Gastrocnemius medialis (tissue), 4 donors: ENCODE results near the gene SARS1.

Experiments used
- CTCF ChIP-seq, 5 experiments: fragments of 450-650 bp in 3 of 5; fragments of 200-600 bp in 2 of 5; sonication (generic) in 2 of 5; IDR thresholded peaks in 4 of 5; conservative IDR thresholded peaks in 1 of 5; 1 replicate in 4 of 5; 2 replicates in 1 of 5; pipeline ENCODE4 v1.5.1; 2016 to 2019; ENCODE audit warnings: antibody characterized with exemption in 5 of 5, mild to moderate bottlenecking in 3 of 5, moderate library complexity in 3 of 5
- POLR2A ChIP-seq, 2 donors: fragments of 450-650 bp; IDR thresholded peaks; one replicate each; pipeline ENCODE4 v1.6.1; 2017; ENCODE audit warnings: antibody characterized with exemption in 2 of 2, mild to moderate bottlenecking in 2 of 2, moderate library complexity in 2 of 2

GRCh38 chr1:109272021-109272799 lies 58.5 kb downstream of the SARS1 start:
- TF ChIP-seq CTCF (IDR thresholded peaks at IDR 0.05 in 4 of 5, conservative IDR thresholded peaks at IDR 0.05 in 1 of 5) = no peak
- TF ChIP-seq POLR2A (IDR thresholded peaks at IDR 0.05) = no peak
